HEK293T (cell line): ENCODE results near the gene HOMER3.

Experiments used
- BHLHE40 ChIP-seq: fragments of 450-650 bp; IDR thresholded peaks from 2 replicates; pipeline ENCODE4 v1.6.1; 2016; ENCODE audit warnings: mild to moderate bottlenecking, moderate library complexity, borderline replicate concordance
- CTBP1 ChIP-seq: fragments of 450-650 bp; IDR thresholded peaks from 2 replicates; pipeline ENCODE4 v1.6.1; 2016; ENCODE audit warnings: borderline replicate concordance
- ELF4 ChIP-seq: fragments of 450-650 bp; IDR thresholded peaks from 2 replicates; pipeline ENCODE4 v1.6.1; 2017; ENCODE audit warnings: antibody characterized with exemption
- FOXA1 ChIP-seq: fragments of 450-650 bp; IDR thresholded peaks from 2 replicates; pipeline ENCODE4 v1.6.1; 2016; ENCODE audit warnings: mild to moderate bottlenecking
- FOXK2 ChIP-seq: fragments of 450-650 bp; IDR thresholded peaks from 2 replicates; pipeline ENCODE4 v1.6.1; 2016; ENCODE audit warnings: mild to moderate bottlenecking
- HDGF ChIP-seq: fragments of 450-650 bp; IDR thresholded peaks from 2 replicates; pipeline ENCODE4 v1.6.1; 2017; ENCODE audit warnings: antibody characterized with exemption, borderline replicate concordance
- L3MBTL2 ChIP-seq: fragments of 450-650 bp; conservative IDR thresholded peaks from 2 replicates; pipeline ENCODE4 v1.6.1; 2016; ENCODE audit warnings: mild to moderate bottlenecking
- NFRKB ChIP-seq: fragments of 450-650 bp; IDR thresholded peaks from 2 replicates; pipeline ENCODE4 v1.6.1; 2016; ENCODE audit warnings: mild to moderate bottlenecking, moderate library complexity
- PKNOX1 ChIP-seq: fragments of 450-650 bp; IDR thresholded peaks from 2 replicates; pipeline ENCODE4 v1.6.1; 2016
- SP1 ChIP-seq: fragments of 450-650 bp; IDR thresholded peaks from 2 replicates; pipeline ENCODE4 v1.6.1; 2017
- SUZ12 ChIP-seq: fragments of 450-650 bp; IDR thresholded peaks from 2 replicates; pipeline ENCODE4 v1.6.1; 2016; ENCODE audit warnings: mild to moderate bottlenecking
- TARDBP ChIP-seq: fragments of 450-650 bp; IDR thresholded peaks from 2 replicates; pipeline ENCODE4 v1.6.1; 2016
- ZNF384 ChIP-seq: fragments of 450-650 bp; IDR thresholded peaks from 2 replicates; pipeline ENCODE4 v1.6.1; 2016

GRCh38 chr19:18903156-18904037 is 37.6 kb downstream of the HOMER3 start:
- TF ChIP-seq SUZ12: no peak
- TF ChIP-seq ZNF384: no peak
- TF ChIP-seq BHLHE40: no peak
- no peak for TF ChIP-seq TARDBP
- TF ChIP-seq SP1: no peak
- TF ChIP-seq NFRKB: no peak
- no peak for TF ChIP-seq FOXK2
- no peak for TF ChIP-seq FOXA1
- TF ChIP-seq HDGF: no peak
- no peak for TF ChIP-seq L3MBTL2
- TF ChIP-seq ELF4: no peak
- TF ChIP-seq PKNOX1: no peak
- no peak for TF ChIP-seq CTBP1
